Cardiac septum (tissue), 1 donor: Measurements from ENCODE around the gene ITGB1BP2. TPM values are rescaled to one million over a fixed set of nuclear protein-coding genes. Genes with fewer than 3 reads are reported as not detected.
A peak's percentile ranks its signal among the peaks of the same experiment; 100 is the strongest.
"Not testable (repeated sequence)": the region's sequence is repeated elsewhere in the genome, so short reads cannot be mapped to it uniquely, and the experiment has no call there.

Experiments
- DNase-seq: peaks from one replicate; pipeline ENCODE4 v3.0.0-alpha.2; 2020; ENCODE audit warnings: low spot score
- intact Hi-C: fragments of 100-400 bp; cut with DNase I; formaldehyde crosslinking; loops from one replicate; pipeline ENCODE4 v1.14.0; 2022
- long read RNA-seq: library from polyadenylated mRNA; unstranded; transcript quantifications from one replicate; pipeline ENCODE4 v2.0.0, GENCODE V29; 2021
- total RNA-seq: library from RNA; stranded (reverse); fragmentation: NEBNext Ultra II Directional; extraction: Animal tissue kit (Norgen Biotek cat#: 25700); gene quantifications from one replicate; pipeline ENCODE4 v1.2.1, GENCODE V29; 2021
- donor health status: DM: no; HTN: no; CAD: no.

The ITGB1BP2 gene
- total RNA-seq: 85.5 TPM
- long read RNA-seq, transcript ITGB1BP2-201 (11 exons, 1,296 nt): major isoform, 9 of 14 reads
- long read RNA-seq, partial matches to known transcripts: 3 of 14 reads
- long read RNA-seq, other reads (novel, unspliced or antisense): 2 of 14 reads

- DNase-seq: no peak
- intact Hi-C loops: loop anchor here (10.0 kb wide), 1 partner anchor 47 kb away; the partner anchor contains the start of gene ZMYM3
These were observed at the start of gene ITGB1BP2 for GRCh38 chrX:71301195-71301924. Gene ITGB1BP2 (plus strand): TSS chrX:71301750. CDS start chrX:71301807, 57 bp downstream.

GRCh38 chrX:71252221-71252620 is 49.3 kb upstream of the ITGB1BP2 start:
- no peak for DNase-seq
- intact Hi-C loops: loop anchor here (5.0 to 10.0 kb wide), 2 partner anchors 53 to 115 kb away; partner anchors contain the start of genes ITGB1BP2 and TAF1

GRCh38 chrX:71253253-71254091 is 48.1 kb upstream of the ITGB1BP2 start:
- no peak for DNase-seq
- intact Hi-C loops: loop anchor here (5.0 to 10.0 kb wide), 2 partner anchors 51 to 114 kb away; partner anchors contain the start of genes ITGB1BP2 and TAF1

- intact Hi-C loops: loop anchor here (5.0 to 10.0 kb wide), 2 partner anchors 50 to 113 kb away; partner anchors contain the start of genes ITGB1BP2 and TAF1
These were observed 47.2 kb upstream of the ITGB1BP2 start, which contains the start of gene ZMYM3 for GRCh38 chrX:71254092-71254963. Gene ZMYM3 (minus strand): TSS chrX:71254140. CDS start chrX:71253255, 885 bp downstream.

GRCh38 chrX:71256051-71256450 is 45.5 kb upstream of the ITGB1BP2 start:
- DNase-seq: no peak
- intact Hi-C loops: loop anchor here (10.0 kb wide), 1 partner anchor 49 kb away; the partner anchor contains the start of gene ITGB1BP2

More at GRCh38 chrX:71254092-71254963, 47.2 kb upstream of the ITGB1BP2 start, which contains the start of gene ZMYM3:
- DNase-seq: peak; percentile 93

GRCh38 chrX:71256856-71257255 is 44.7 kb upstream of the ITGB1BP2 start:
- intact Hi-C loops: loop anchor here (10.0 kb wide), 1 partner anchor 48 kb away; the partner anchor contains the start of gene ITGB1BP2
- no peak for DNase-seq

GRCh38 chrX:71268624-71269023 is 32.9 kb upstream of the ITGB1BP2 start:
- DNase-seq, intact Hi-C loops: not testable (repeated sequence)

- no peak for DNase-seq
- intact Hi-C loops: no loop called here
These were observed 31.7 kb upstream of the ITGB1BP2 start for GRCh38 chrX:71269801-71270395.

- DNase-seq, intact Hi-C loops: not testable (repeated sequence)
These were observed 29.2 kb upstream of the ITGB1BP2 start for GRCh38 chrX:71272313-71272712.

- not testable (repeated sequence) for DNase-seq
- intact Hi-C loops: loop anchor here (5.0 kb wide), 1 partner anchor 86 kb away; the partner anchor contains the start of gene TAF1
These were observed 20.2 kb upstream of the ITGB1BP2 start for GRCh38 chrX:71281300-71281699.

- DNase-seq: no peak
- intact Hi-C loops: loop anchor here (5.0 kb wide), 1 partner anchor 85 kb away; the partner anchor contains the start of gene TAF1
These were observed 18.8 kb upstream of the ITGB1BP2 start for GRCh38 chrX:71282514-71283402.

- DNase-seq: peak; percentile 91
- intact Hi-C loops: loop anchor here (5.0 kb wide), 1 partner anchor 84 kb away; the partner anchor contains the start of gene TAF1
These were observed 18.0 kb upstream of the ITGB1BP2 start, which contains the start of gene NONO for GRCh38 chrX:71283403-71284143. Gene NONO (plus strand): TSS chrX:71283635. CDS start chrX:71290638, 7,003 bp downstream.

- DNase-seq: no peak
- intact Hi-C loops: no loop called here
These were observed 15.6 kb upstream of the ITGB1BP2 start for GRCh38 chrX:71285929-71286328.

- intact Hi-C loops: no loop called here
- no peak for DNase-seq
These were observed 10.2 kb upstream of the ITGB1BP2 start for GRCh38 chrX:71291381-71291780.

GRCh38 chrX:71292669-71293365 is 8.7 kb upstream of the ITGB1BP2 start:
- intact Hi-C loops: no loop called here
- no peak for DNase-seq

GRCh38 chrX:71296806-71297205 is 4.7 kb upstream of the ITGB1BP2 start:
- intact Hi-C loops: no loop called here
- DNase-seq: no peak
